HCT116 (cell line): ENCODE results near the gene LARP1. TPM values are rescaled to one million over a fixed set of nuclear protein-coding genes. Genes with fewer than 3 reads are reported as not detected.

ENCODE experiments used
- ATAC-seq: fragments of 200-7000 bp; cut with Tn5 transposase; 2 replicates; pipeline ENCODE4 v1.9.1; 2020; ENCODE audit warnings: mild to moderate bottlenecking, moderate library complexity
- BruUV-seq: library from RNA; stranded (reverse); fragments of 400-500 nt; replicated peaks from 2 replicates; lab custom pipeline; 2021; lab: Mats Ljungman, UMichigan
- CTCF ChIA-PET: fragments of 300-600 bp; sonication (Branson Sonifier 250); formaldehyde crosslinking; loops from one replicate; lab custom pipeline; 2021; ENCODE audit warnings: antibody characterized with exemption; lab: Charles Lee
- POLR2A ChIA-PET: fragments of 300-600, 350-600 bp; sonication (Branson Sonifier 250); formaldehyde crosslinking; loops from one replicate; lab custom pipeline; 2021; ENCODE audit warnings: antibody characterized with exemption; lab: Charles Lee
- RAD21 ChIA-PET, 2 experiments: fragments of 300-600 bp; sonication (Branson Sonifier 250); formaldehyde crosslinking; loops; one replicate each; lab custom pipeline; 2023; ENCODE audit warnings: low total read pairs in 2 of 2; ENCODE audit not compliant: uncharacterized antibody in 2 of 2, unreplicated experiment in 2 of 2, low non-redundant PET in 1 of 2; lab: Charles Lee
- DNase-seq: peaks from one replicate; pipeline ENCODE4 v3.0.0-alpha.2; 2010; ENCODE audit warnings: low read depth, low spot score
- H2AFZ ChIP-seq: fragments of 200-600 bp; shearing (Covaris generic), sonication (generic); 2 replicates; pipeline ENCODE4 v1.6.1; 2017; ENCODE audit warnings: low read depth, mixed run types, mixed read lengths, antibody characterized with exemption, low read length; ENCODE audit not compliant: poor library complexity, severe bottlenecking
- H3K27ac ChIP-seq: 2 replicates; pipeline ENCODE4 v1.5.1; 2012; ENCODE audit warnings: low read depth, low read length
- H3K27me3 ChIP-seq: fragments of 200-600 bp; sonication (generic); 2 replicates; pipeline ENCODE4 v1.6.1; 2016; ENCODE audit warnings: mixed run types, low read length, mixed read lengths; ENCODE audit not compliant: insufficient read depth
- H3K36me3 ChIP-seq, 2 experiments: fragments of 200-500 bp in 1 of 2; fragments of 200-600 bp in 1 of 2; sonication (Bioruptor generic) in 1 of 2; sonication (generic) in 1 of 2; 2 replicates each; pipeline versions ENCODE4 v1.5.1 to v1.6.1; 2014 to 2016; ENCODE audit warnings: low read length in 2 of 2, inconsistent platforms in 1 of 2, mixed read lengths in 1 of 2, mixed run types in 1 of 2; ENCODE audit not compliant: insufficient read depth in 2 of 2, control insufficient read depth in 1 of 2
- H3K4me1 ChIP-seq, 2 experiments: fragments of 200-600 bp in 1 of 2; sonication (generic) in 1 of 2; 2 replicates each; pipeline versions ENCODE4 v1.5.1 to v1.6.1; 2012 to 2017; ENCODE audit warnings: low read length in 2 of 2, inconsistent platforms in 1 of 2, mild to moderate bottlenecking in 1 of 2, mixed read lengths in 1 of 2, mixed run types in 1 of 2, moderate library complexity in 1 of 2; ENCODE audit not compliant: insufficient read depth in 2 of 2, control insufficient read depth in 1 of 2
- H3K4me2 ChIP-seq: fragments of 200-600 bp; sonication (generic); 2 replicates; pipeline ENCODE4 v1.6.1; 2017; ENCODE audit warnings: mixed run types, low read length, mixed read lengths
- H3K4me3 ChIP-seq, 2 experiments: fragments of 200-600 bp in 1 of 2; sonication (generic) in 1 of 2; replicated peaks in 1 of 2; 2 replicates each; pipeline ENCODE4 v1.5.1; 2011 to 2016; ENCODE audit warnings: low read length in 2 of 2, control low read depth in 1 of 2, low read depth in 1 of 2, mild to moderate bottlenecking in 1 of 2, mixed read lengths in 1 of 2, mixed run types in 1 of 2
- H3K79me2 ChIP-seq: fragments of 200-600 bp; sonication (generic); 2 replicates; pipeline ENCODE4 v1.6.1; 2017; ENCODE audit warnings: mild to moderate bottlenecking, mixed run types, low read length, moderate library complexity, mixed read lengths; ENCODE audit not compliant: insufficient read depth
- H3K9ac ChIP-seq: fragments of 200-600 bp; sonication (generic); 2 replicates; pipeline ENCODE4 v1.6.1; 2016; ENCODE audit warnings: low read length, mixed read lengths
- H3K9me2 ChIP-seq: fragments of 200-600 bp; sonication (generic), shearing (Covaris generic); 2 replicates; pipeline ENCODE4 v1.6.1; 2017; ENCODE audit warnings: mixed run types, mild to moderate bottlenecking, moderate library complexity; ENCODE audit not compliant: insufficient read depth
- H3K9me3 ChIP-seq, 2 experiments: fragments of 200-500 bp in 1 of 2; fragments of 200-600 bp in 1 of 2; sonication (Bioruptor generic) in 1 of 2; sonication (generic) in 1 of 2; 2 replicates each; pipeline ENCODE4 v1.6.1; 2014 to 2017; ENCODE audit warnings: low read length in 2 of 2, mixed read lengths in 2 of 2, inconsistent platforms in 1 of 2, low read depth in 1 of 2, mild to moderate bottlenecking in 1 of 2, mixed run types in 1 of 2, moderate library complexity in 1 of 2; ENCODE audit not compliant: control insufficient read depth in 1 of 2, insufficient read depth in 1 of 2
- H4K20me1 ChIP-seq: fragments of 200-600 bp; sonication (generic), shearing (Covaris generic); 2 replicates; pipeline ENCODE4 v1.6.1; 2017; ENCODE audit warnings: mixed run types, mild to moderate bottlenecking, moderate library complexity; ENCODE audit not compliant: insufficient read depth
- CBX3 ChIP-seq: IDR thresholded peaks from 2 replicates; pipeline ENCODE4 v1.6.1; 2012; ENCODE audit warnings: low read depth
- CEBPB ChIP-seq: IDR thresholded peaks from 2 replicates; pipeline ENCODE4 v1.6.1; 2012; ENCODE audit warnings: low read depth
- EGR1 ChIP-seq: IDR thresholded peaks from 2 replicates; pipeline ENCODE4 v1.6.1; 2012; ENCODE audit warnings: low read depth
- EZH2 ChIP-seq: fragments of 200-600 bp; sonication (generic); IDR thresholded peaks from 2 replicates; pipeline ENCODE4 v1.6.1; 2017; ENCODE audit warnings: antibody characterized with exemption, mixed run types
- REST ChIP-seq: IDR thresholded peaks from 2 replicates; pipeline ENCODE4 v1.6.1; 2012; ENCODE audit warnings: low read depth
- SP1 ChIP-seq: IDR thresholded peaks from 2 replicates; pipeline ENCODE4 v1.6.1; 2012; ENCODE audit warnings: low read depth
- TCF7L2 ChIP-seq: IDR thresholded peaks from 2 replicates; pipeline ENCODE4 v1.7.0; 2011; ENCODE audit warnings: borderline replicate concordance, inconsistent platforms; ENCODE audit not compliant: insufficient read depth, insufficient read length; ENCODE audit errors: extremely low read depth
- ZFX ChIP-seq: fragments of 450-650 bp; IDR thresholded peaks from 2 replicates; pipeline ENCODE4 v1.6.1; 2017
- intact Hi-C: fragments of 100-400 bp; cut with micrococcal nuclease; formaldehyde crosslinking; loops from 2 replicates; pipeline ENCODE4 v1.10.0; 2022
- total RNA-seq: library from RNA; stranded (reverse); gene quantifications from one replicate; pipeline ENCODE4 v1.2.1, GENCODE V29; 2021; ENCODE audit not compliant: unreplicated experiment
- TF ChIP-seq, protein P1 (sequence below), 3 experiments: fragments of 200-600 bp in 1 of 3; sonication (generic) in 1 of 3; IDR thresholded peaks in 2 of 3; conservative IDR thresholded peaks in 1 of 3; 2 replicates each; pipeline ENCODE4 v1.5.1; 2012 to 2017; ENCODE audit warnings: low read depth in 2 of 3, low read length in 2 of 3, antibody characterized with exemption in 1 of 3, borderline replicate concordance in 1 of 3, control low read depth in 1 of 3, mild to moderate bottlenecking in 1 of 3, mixed read lengths in 1 of 3, mixed run types in 1 of 3, moderate library complexity in 1 of 3; ENCODE audit not compliant: insufficient read depth in 1 of 3

The LARP1 gene
- total RNA-seq, 1 experiment from 2014 or later = 201 TPM

DNA sequence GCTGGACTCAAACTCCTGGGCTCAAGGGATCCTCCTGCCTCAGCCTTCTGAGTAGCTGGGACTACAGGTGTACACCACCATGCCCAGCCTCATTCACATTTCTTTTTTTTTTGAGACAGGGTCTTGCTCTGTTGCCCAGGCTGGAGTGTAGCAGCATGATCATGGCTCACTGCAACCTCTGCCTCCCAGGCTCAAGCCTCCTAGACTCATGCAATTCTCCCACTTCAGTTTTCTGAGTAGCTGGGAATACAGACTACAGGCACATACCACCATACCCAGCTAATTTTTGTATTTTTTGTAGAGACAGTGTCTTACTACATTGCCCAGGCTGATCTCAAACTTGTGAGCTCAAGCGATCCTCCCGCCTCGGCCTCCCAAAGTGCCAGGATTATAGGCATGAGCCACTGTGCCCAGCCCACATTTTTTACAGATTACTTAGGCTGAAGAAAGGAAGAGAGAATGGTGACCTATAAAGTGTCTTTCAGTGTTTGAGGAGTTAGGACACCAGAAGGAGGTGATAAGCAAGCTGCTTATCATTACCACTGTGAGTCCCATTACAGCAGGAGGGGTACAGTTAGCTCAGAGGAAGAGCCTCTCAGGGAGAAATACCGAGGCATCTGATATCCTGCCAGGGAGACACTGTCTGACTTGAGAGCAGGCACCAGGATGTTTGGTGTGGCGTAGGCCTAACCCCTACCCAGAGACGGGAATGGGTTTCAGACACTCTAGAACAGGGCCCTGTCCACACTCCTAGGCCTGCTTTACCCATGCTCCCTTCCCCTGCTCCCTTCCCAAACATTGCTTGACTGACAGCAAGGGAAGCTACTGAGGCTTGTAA, 85.5 kb downstream of the LARP1 start (continued):
- TF ChIP-seq EZH2 = no peak
- no peak for TF ChIP-seq EGR1
- TF ChIP-seq, all 23 proteins: peak for 0

- H3K27ac ChIP-seq = no peak overlapping the region
- no peak overlapping the region for H3K4me2 ChIP-seq
- ChIA-PET POLR2A (no interaction called here), CTCF (no interaction called here), RAD21 (no interaction called here)
- intact Hi-C loops = no loop called here
- H3K79me2 ChIP-seq = no peaks in the 10 kb centered on the region
- no peaks in the 10 kb centered on the region for H3K36me3 ChIP-seq
- no peak overlapping the region for H3K4me3 ChIP-seq
- no peaks in the 10 kb centered on the region for H3K9me2 ChIP-seq
- H3K9me3 ChIP-seq = no peaks in the 10 kb centered on the region
- no TSS peak for BruUV-seq
- H4K20me1 ChIP-seq = no peaks in the 10 kb centered on the region
- peaks cover under 1 to 1% of the 10 kb centered on the region in 2 experiments; a peak in 3 of 4 replicates for H3K4me1 ChIP-seq
- no peak overlapping the region for H2AFZ ChIP-seq
- TF ChIP-seq TCF7L2 (no peak), SP1 (no peak), CBX3 (no peak), ZFX (no peak), REST (no peak), CEBPB (no peak)
- TF ChIP-seq, protein P1, sequence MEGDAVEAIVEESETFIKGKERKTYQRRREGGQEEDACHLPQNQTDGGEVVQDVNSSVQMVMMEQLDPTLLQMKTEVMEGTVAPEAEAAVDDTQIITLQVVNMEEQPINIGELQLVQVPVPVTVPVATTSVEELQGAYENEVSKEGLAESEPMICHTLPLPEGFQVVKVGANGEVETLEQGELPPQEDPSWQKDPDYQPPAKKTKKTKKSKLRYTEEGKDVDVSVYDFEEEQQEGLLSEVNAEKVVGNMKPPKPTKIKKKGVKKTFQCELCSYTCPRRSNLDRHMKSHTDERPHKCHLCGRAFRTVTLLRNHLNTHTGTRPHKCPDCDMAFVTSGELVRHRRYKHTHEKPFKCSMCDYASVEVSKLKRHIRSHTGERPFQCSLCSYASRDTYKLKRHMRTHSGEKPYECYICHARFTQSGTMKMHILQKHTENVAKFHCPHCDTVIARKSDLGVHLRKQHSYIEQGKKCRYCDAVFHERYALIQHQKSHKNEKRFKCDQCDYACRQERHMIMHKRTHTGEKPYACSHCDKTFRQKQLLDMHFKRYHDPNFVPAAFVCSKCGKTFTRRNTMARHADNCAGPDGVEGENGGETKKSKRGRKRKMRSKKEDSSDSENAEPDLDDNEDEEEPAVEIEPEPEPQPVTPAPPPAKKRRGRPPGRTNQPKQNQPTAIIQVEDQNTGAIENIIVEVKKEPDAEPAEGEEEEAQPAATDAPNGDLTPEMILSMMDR (IDR thresholded peaks at IDR 0.05 in 2 of 3, conservative IDR thresholded peaks at IDR 0.05 in 1 of 3; ENCODE audit: borderline replicate concordance in 1 of 3, insufficient read depth in 1 of 3, low read depth in 2 of 3, low read length in 2 of 3) = no peak
- no peak overlapping the region for H3K9ac ChIP-seq
- ATAC-seq (no peak), DNase-seq (no peak)
- H3K27me3 ChIP-seq = no peaks in the 10 kb centered on the region
These were observed 86.1 kb downstream of the LARP1 start for GRCh38 chr5:154841273-154841661.
